T-helper 22 cell (primary cell): ENCODE data around the gene PPP2R5C.

Experiments used
- DNase-seq: peaks from one replicate; pipeline ENCODE4 v3.0.0-alpha.2; 2020; ENCODE audit warnings: low read depth

PPP2R5C gene

GRCh38 chr14:101887219-101887618 is 125.7 kb downstream of the PPP2R5C start:
- DNase-seq: no peak

GRCh38 chr14:101888182-101888581 is 126.7 kb downstream of the PPP2R5C start:
- DNase-seq: no peak

GRCh38 chr14:101889366-101889765 is 127.9 kb downstream of the PPP2R5C start:
- DNase-seq: no peak

GRCh38 chr14:101889898-101890297 is 128.4 kb downstream of the PPP2R5C start:
- no peak for DNase-seq

DNA sequence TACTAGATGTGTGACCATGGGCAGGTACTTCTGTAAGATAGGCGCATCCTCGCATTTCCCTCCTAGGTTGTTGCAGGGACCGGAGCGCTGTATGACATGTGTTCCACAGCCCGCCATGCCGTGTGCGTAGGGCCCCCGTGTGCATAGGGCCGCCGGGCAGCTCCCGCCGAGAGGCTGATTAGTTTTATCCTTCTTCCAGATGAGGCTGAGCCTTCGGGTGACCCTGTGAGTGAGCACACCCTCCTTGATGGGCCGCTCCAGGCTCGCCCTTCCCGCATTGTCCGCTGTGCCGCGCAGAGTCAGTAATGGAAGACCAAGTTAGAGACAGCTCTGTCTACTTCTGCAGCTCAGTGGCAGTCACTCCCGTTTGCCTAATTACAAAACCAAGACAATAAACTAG is 130.0 kb downstream of the PPP2R5C start:
- no peak for DNase-seq

DNA sequence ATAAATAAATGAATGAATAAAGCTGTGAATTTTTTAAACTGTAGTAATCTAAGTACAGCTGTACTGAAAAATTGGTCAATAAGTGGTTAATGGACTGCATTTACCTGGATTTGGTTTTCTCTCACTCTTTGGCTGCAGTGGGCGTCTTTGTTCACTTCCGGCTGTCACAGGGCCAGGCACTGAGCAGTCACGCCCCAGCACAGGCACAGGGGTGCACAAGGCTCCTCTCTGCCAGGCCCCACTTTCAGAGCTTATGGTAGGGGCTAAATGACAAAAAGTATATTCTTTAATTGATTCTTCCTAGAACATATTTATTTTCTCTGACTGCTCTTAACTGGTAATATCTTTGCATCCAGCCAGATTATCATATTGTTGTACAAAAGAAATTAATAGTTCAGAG is 132.2 kb downstream of the PPP2R5C start:
- no peak for DNase-seq

DNA sequence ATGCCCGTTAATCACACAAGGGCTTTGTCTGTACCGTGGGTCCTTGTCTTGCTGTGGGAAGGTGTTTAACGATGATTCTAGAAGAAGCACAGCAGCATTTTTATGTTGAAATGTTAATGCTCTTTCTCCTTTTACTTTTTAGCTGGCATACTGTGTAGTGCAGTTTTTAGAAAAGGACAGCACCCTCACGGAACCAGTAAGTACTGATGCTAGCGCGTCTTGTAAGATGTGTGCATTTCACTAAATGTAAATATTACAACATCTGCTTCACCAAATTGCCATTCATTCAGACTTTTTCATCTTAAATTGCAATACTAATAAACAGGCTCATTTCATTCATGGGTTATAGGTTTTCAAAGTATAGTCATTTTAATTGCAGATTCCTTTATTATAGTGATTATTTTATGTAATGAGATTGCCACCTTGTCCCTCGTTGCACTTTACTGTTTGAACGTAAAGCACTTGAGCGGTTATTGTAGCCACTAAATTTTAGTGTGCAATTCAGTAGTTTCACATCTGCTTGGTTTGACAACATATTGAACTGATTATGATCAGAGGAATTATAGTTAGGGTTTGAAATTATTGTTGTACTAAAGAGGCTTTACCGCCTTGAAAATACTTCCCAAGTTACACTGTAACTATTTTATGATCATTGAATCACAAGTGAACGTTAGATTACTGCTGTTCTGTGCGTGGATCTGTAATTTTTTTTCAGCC is 133.0 kb downstream of the PPP2R5C start:
- no peak for DNase-seq

- no peak for DNase-seq
These were observed 133.7 kb downstream of the PPP2R5C start for GRCh38 chr14:101895256-101895655.

DNA sequence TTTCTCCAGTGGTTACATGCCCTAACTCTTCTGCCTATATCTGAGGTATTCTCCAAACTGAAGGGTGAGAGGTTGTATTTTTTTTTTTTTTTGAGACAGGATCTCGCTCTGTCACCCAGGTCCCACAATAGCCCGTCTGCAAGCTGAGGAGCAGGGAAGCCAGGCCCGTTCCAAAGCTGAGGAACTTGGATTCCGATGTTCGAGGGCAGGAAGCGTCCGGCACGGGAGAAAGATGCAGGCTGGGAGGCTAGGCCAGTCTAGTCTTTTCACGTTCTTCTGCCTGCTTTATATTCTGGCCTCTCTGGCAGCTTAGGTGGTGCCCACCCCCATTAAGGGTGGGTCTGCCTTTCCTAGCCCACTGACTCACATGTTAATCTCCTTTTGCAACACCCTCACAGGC is 135.8 kb downstream of the PPP2R5C start:
- no peak for DNase-seq

DNA sequence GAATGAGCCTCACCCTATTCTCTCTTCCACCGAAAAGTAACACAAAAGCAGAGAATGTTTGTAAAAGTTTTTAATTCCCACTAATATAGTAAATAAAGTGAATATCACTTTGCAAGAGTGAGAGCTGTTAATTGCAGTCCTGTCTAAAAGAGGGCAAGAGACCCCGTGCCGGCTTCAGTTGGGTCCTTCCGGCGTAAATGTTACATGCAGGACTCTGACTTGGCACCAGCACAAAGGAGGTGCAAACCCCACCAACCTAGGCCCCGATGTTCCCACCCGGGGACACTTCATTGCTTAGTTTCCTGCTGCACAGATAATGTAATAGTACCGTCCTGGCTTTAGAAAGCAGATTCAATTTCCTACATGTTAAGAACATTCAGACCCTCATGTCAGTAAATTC is 136.9 kb downstream of the PPP2R5C start:
- no peak for DNase-seq

DNA sequence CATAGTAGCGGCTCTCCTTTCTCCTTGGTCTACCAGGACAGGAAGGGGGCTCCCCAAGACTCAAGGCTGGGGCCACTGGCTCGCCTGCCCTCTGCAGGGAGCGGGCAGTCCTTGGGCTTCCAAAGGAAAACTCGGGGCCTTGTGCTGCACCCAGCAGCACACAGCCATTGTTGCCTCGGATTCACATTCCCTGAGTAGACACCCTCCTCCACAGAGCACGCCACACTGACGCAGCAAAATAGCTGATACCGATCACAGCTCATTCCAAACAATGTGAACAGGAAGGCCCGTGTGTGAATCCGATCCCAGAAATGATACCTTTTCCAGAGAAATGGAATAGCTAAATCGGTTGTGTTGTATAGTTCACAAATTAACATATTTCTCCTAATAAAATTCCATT is 137.8 kb downstream of the PPP2R5C start:
- DNase-seq: no peak

DNA sequence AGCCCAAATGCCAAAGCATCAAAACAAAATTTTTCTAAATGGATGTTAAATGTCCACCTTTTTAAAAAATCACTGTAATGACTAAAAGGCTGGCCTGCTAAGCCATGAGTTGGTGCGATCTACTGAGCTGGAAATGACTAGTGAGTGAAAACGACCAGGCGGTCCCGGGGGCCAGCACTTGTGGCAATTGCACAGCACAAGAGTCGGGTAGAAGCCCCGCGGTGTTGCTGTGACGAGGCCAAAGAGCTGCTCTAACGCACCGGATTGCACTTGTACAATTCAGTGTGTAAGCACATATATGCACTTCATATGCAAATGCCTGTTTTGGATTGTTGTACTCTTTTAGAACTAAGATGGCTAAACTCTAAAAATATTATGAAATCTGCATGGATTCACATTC is 138.7 kb downstream of the PPP2R5C start:
- DNase-seq: no peak

DNA sequence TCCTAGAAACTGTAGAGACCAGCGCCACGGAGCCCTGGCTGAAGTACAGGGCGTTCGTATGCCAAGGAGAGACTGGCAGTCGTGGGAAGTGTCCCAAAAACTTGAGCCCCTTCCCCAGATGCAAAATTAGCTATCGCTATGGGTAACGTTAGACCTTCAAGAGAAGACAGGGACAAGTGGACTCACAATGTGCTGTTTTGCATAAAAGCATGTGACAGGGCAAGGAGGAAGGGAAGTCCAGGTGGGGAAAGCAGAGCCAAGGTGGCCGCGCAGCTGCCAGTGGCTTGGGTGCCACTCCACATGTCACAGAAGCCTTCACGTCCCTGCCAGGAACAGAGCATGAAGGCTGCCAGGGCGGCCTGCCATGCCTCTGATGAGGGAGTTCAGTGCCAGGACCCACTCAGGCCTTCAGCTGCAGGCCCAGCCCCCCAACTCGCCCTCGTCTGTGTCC is 141.6 kb downstream of the PPP2R5C start:
- no peak for DNase-seq

DNA sequence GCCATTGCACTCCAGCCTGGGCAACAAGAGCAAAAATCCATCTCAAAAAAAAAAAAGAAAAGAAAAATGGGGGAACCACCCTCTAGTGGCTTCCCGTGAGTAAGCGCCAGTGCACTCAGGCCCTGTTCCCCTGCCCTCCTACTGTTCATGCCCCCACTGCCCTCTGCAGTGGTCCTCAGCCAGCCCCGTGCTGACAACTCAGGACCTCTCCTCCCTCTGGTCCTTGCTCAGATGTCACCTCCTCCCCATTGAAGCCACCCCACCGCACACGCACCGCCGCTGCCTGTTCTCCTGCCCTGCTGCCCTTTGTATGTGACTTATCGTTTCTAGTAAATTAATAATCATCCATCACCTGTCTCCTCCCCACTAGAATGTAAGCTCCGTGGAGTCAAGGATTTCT is 144.1 kb downstream of the PPP2R5C start:
- DNase-seq: no peak

DNA sequence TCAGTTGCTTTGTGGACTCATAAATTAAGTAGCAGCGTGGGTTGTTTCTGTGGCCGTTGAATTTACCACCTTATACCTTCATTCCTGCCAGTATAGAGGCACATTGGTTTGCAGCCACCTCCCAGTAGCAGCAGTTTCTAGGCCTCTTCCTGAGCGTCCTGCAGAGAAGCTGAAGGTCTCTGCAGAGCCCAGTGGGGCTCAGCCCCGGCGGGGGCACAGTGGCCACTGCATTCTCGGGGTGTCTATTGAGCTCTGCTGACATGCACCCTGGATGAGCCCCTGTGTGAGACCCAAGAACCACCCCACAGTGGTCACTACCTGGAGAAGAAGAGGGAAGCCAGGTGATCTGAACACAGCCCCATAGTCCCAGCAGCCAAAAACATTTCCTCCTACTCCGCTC is 145.1 kb downstream of the PPP2R5C start:
- no peak for DNase-seq

GRCh38 chr14:101907619-101908018 is 146.1 kb downstream of the PPP2R5C start:
- DNase-seq: no peak

GRCh38 chr14:101908795-101909194 is 147.3 kb downstream of the PPP2R5C start:
- DNase-seq: no peak

GRCh38 chr14:101909371-101910096 is 148.0 kb downstream of the PPP2R5C start:
- no peak for DNase-seq

DNA sequence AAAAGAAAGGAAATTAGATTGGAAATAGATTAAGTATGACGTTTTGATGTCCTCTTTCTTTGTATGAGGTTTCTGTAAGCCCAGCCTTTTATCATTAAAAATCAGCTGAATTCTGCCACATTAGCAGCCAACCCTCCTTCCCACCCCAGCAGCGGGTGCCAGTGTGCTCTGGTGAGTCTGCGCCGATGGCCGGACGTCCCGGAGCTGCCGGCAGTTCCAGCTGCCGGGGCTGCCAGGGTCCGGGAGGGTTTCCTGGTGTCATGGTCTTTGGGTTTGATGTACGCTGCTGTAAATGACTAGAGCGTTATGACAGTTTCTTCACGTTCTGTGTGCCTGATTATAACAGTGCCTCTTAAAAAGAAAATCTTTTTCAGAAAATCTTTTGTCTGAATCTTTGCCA is 151.3 kb downstream of the PPP2R5C start:
- DNase-seq: no peak

DNA sequence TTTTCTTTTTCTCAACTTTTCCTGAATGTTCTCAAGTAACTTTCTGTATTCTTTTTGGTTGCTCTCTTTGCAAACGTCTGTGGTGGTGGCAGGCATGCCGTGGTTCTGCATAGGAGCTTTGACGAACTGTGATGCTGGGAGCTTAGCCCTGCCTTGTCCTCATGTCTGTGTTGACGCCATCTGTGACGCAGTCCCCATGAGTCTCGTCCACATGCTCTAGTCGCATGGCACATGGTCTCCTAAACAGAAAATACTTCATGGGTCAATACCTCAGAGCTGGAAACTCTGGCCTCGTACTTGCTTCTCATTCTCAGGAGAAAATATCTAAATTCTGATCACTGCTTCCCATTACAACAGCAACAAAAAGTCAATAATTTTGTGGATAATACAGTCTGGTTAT is 152.6 kb downstream of the PPP2R5C start:
- DNase-seq: no peak

DNA sequence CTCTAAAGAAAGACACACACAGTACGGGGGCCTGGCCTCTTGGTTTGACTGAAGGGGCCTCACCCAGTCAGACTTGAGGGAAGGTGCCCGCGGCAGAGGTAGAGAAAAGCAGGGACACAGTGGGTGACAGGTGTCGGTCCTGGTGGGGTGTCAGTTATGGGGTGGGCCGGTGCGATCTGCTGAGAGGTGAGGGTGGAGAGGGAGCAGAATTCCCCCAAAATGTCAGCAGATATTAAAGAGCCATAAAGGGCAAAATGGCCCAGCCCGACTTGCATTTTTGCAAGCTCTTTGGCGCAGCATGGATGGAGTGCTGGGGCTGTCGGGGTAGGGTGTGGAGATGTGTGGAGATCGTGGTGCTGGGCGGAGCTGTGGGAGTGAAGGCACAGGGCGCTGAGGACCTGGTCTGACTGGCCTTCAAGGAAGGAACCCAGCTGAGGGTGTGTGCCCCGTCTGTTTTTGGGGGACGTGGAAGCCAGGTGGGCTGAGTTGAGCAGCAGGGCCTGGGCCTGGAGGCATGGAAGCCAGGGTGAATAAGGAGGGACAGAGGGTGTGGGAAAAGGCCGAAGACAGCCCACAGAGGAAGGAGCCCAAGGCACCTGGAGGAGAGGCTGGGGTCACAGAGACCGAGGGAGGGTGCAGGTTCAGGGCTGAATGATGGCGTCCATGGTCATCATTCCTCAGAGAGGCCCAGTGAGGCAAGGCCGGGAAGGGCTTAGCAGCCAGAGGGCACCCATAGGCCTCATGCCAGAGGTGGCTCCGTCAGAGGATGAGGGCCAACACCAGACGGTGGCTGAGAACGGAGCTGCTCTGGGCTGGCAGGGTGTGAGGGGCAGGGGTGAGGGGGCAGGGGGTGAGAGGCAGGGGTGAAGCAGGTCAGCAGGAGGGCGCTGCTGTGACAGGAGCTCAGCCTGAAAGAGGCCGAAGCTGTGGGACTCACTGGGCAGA is 154.6 kb downstream of the PPP2R5C start:
- no peak for DNase-seq

- no peak for DNase-seq
These were observed 155.4 kb downstream of the PPP2R5C start for GRCh38 chr14:101916816-101917412.
